Measurements from ENCODE around the gene CERS3.

- TF ChIP-seq CTCF (conservative IDR thresholded peaks at IDR 0.05; ENCODE audit: low read depth, low read length) (no peak), EZH2 (IDR thresholded peaks at IDR 0.05; ENCODE audit: borderline replicate concordance, low read depth, low read length, poor library complexity, severe bottlenecking) (no peak)
Observed at GRCh38 chr15:100570275-100570674, 41.5 kb upstream of the CERS3 start.

Measured in A673 (cell line).